SK-MEL-5 (cell line): Measurements from ENCODE around the gene TMEM97. TPM values are rescaled to one million over a fixed set of nuclear protein-coding genes. Genes with fewer than 3 reads are reported as not detected.

Experiments
- DNase-seq: peaks from one replicate; pipeline ENCODE4 v3.0.0-alpha.2; 2016; ENCODE audit warnings: low read depth, low spot score
- in situ Hi-C: cut with HindIII; loops from 2 replicates; pipeline ENCODE4 v1.10.0; 2016; ENCODE audit warnings: low sequenced_read_pairs, high pct_unique_total_duplicates, low pct_unique_long_range_greater_than_20kb
- total RNA-seq: library from RNA; depleted of rRNA; stranded (reverse); fragments of >200 nt; shearing (Covaris generic); gene quantifications from 2 replicates; pipeline ENCODE4 v1.2.3, GENCODE V29; 2014

TMEM97 gene
- total RNA-seq, 1 experiment from 2014 or later = 44.3 TPM

DNA sequence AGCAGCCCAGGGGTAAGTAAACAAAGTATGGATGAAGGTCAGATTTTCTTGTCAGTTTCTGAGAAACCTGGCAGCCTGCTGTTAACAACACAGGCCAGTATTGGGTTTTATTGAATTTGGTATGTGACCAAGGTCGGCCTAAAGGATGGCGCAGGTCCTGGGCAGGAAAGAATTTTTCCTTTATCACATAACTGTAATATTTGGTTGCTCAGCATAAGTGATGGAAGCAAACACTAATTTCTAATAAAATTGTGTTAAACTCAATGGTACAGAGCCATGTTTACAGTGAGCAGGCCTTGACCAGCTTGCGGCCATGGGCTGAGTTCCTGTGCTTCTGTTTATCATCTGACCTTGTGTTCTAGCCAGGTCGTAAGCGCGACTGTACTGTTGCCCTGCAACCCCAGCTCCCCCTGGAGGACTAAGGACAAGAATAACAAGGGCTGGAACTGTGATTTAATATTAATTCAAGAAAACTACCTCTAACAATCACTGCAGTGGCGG, 27.8 kb downstream of the TMEM97 start:
- DNase-seq = peak; percentile 55
- in situ Hi-C loops = no loop called here

DNA sequence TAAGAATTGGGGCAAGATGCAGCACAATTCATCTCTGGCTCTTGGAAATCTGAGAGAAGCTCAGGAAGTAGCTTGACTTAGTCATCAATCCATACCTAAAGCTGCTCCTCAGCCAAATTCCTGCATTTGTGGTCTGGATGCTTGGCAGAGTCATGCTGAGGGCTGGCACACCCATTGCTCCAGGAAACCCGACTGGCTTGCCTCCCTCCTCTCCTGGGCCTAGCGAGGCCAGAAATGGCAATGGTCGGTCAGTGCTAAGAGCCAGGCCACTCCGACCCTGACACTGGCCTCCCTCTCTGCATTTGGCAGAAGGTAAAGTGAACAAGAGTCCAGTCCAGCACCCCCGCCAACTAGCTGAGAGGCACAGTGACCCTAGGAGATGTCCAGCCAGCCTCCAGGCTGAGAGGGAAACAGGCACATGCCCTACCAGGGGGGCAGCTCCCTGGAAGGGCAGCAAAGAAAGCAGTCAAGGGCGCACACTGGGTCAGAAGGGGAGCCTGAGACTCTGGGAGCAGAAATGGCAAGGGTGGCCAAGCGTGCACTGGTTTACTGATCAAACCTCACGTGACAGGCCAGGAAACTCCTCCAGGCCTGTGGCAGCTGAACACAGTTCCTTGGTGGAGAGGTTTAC, 28.4 kb downstream of the TMEM97 start:
- no peak for DNase-seq
- in situ Hi-C loops = no loop called here

DNA sequence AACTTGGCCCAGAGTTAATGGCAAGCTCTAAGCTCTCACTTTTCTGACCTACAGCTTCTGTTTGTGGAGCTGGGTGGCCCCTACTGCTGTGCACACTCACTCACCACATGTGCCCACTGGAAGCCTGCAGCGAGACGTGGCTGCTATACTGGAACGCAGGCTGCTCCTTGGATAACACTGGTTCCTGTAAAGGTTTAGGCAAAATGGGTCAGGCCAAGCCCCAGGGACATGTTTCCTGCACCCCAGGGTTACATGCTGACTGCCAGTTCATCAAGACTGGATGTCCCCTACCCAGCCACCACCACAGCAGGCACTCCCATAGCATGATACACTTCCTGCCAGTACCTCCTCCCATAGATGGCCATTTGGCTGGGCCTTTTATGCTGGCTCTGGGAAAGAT, 30.0 kb downstream of the TMEM97 start:
- DNase-seq = no peak
- in situ Hi-C loops = no loop called here

DNA sequence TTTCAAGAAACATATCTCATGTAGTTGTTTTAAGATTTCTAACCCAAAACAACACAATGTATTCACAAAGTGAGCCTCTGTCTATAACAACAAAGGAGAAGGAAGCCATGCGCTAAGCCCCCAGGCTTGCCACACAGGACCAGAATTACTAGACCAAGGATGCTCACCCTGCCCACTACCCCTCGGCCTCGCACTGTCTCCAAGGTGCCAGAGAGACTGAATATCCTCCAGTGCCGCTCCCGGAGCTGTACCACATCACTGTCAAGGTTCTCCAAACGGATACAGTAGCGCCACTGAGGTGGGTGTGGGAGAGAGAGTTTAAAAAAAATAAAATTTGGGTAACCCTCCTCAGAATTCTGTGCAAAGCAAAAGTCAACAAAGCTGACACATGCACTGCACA, 31.3 kb downstream of the TMEM97 start:
- DNase-seq = no peak
- in situ Hi-C loops = no loop called here

DNA sequence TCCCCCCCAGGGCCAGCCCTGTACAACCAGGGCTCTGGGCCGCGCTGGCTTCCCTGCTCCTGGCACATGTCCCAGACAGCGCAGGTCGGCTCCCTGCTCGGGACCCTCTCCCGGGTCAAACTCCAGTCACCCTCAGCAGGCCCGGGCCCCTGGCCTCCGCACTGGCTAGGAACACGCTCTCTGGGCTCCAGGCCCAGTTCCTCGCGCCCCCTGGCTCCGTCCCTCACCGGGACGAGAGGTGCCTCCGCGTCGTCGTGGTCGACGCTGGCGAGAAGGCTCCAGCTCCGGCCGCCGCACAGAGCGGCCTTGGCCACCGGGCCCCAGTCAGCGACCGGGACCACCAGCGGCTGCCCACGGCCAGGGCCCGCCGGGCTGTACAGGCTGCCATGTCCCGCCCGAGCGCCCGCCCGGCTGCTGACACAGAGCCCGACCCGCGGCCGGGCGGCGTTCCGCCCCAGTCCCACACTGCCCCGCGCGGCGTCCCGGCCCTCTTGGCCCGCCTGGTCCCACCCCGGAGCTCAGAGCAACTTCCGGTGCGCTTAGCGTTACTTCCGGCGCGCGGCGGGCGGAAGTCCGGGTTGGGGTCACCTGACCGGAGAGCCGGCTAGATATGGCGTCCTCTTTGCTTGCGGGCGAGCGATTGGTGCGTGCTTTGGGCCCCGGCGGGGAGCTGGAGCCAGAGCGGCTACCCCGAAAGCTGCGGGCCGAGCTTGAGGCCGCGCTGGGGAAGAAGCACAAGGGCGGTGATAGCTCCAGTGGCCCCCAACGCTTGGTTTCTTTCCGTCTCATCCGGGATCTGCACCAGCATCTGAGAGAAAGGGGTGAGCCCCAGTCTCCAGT, 38.3 kb downstream of the TMEM97 start, which contains the start of gene POLDIP2:
Gene POLDIP2 (minus strand): TSS at position 467 of the 840 bp plus-strand sequence. CDS start 79 bp downstream, at position 388.
- in situ Hi-C loops = no loop called here
- DNase-seq = peak; percentile 95

DNA sequence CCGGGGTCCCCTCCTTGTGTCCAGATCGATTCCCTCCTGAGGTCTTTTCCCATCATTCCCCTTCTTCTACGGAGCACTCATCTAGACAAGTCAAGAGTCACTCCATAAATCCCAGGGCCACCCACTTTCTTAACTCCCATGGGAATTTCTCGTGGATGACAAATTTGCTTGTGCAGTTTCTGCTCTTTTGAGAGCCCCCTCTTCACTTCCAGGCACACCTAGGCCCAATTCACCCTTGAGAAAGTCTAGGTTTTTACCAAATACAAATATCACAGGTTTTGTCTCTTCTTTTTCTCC, 38.8 kb downstream of the TMEM97 start:
- in situ Hi-C loops = no loop called here
- DNase-seq = no peak

DNA sequence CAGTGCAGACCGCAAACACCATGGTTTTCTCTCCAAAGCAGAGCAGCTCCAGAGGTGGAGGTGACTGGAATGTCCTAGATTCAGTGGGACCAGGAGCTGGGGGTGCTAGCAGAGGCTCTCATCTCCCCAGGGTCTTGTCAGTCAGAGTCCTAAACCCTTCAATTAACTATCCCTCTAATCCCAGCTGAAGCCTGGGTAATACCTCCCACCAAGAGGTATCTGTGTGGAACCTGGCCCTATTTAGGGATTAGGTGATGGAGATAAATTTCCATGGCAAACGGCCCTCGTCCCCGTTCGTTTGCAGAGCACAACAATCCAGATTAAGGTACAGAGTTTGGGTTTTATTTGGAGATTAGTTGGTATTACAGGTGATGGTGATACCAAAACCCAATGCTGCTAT, 44.2 kb downstream of the TMEM97 start:
- no peak for DNase-seq
- in situ Hi-C loops = no loop called here

DNA sequence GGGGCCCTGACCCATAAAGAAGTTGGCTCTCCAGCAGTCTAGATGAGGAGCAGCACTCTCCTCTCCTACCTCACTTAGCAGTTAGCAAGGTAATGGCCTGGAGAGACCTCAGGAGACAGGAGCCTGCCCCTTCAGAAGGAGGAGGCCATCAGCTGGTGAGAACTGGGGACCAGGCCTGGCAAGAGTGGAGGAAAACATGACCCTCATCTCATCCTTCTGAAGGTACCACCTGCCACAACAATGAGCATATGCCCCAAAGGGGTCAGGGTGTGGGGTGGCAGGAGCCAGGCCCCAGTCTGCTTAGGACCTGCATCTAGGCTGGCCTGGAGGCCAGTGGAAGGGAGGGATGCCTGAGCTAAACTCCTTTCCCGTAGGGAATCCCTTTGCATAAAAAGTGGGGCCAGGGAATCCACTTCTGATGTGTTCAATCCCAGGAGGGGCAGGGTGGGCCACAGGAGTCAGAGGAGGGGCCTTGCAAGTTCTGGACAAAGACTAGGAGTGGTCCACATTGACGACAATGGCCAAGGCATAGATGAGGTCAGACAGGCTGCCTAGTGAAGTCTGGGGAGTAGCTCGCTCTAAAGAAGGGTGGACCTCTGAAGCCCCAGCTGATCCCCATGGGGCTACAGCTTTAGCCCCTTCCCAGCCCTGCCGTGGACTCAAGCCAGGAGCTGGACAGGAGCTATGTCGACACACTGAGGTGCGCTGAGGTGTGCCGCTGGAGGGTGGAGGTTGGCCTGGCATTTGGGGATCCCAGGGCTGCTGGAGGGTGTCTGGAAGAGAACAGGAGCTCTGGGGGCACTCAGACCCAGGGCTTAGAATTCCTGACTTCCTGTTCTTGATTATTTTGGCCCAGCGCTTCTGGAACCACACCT, 45.0 kb downstream of the TMEM97 start:
- no peak for DNase-seq
- in situ Hi-C loops = no loop called here

DNA sequence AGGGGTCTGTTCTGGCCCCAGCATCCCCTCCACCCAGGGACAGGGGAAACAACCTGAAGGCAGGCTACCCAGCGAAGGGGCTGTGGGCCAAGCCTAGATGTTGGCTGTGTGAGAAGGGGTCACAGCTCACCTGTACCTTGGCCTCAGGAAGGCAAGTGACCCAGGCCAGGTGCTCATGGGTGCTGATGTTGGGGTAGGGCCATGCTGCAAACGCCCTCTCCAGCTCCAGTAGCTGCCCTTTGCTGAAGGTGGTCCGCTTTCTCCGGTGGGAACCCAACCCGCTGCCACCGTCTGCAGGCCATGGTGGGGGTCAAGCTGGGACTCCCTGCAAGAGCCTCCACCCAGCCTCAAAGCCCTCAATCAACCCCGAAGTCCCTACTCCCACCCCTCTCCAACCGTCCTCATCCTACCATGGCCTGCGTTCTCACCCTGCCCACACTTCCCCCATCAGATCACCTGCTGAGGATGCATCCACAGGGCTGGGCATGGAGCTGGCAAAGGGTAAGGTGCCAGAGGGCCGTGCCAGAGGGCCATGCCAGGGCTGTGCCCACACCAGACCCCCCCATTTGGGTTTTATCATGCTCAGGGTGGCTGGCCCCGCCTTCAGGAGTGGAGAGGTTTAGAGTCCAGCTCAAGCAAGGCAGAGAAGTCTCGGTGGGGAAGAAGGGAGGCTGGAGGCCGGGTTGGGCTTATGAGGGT, 45.8 kb downstream of the TMEM97 start, which contains the start of gene SEBOX:
Gene SEBOX (minus strand): TSS at position 535 of the 699 bp plus-strand sequence. CDS start 48 bp downstream, at position 487.
- no peak for DNase-seq
- in situ Hi-C loops = no loop called here

DNA sequence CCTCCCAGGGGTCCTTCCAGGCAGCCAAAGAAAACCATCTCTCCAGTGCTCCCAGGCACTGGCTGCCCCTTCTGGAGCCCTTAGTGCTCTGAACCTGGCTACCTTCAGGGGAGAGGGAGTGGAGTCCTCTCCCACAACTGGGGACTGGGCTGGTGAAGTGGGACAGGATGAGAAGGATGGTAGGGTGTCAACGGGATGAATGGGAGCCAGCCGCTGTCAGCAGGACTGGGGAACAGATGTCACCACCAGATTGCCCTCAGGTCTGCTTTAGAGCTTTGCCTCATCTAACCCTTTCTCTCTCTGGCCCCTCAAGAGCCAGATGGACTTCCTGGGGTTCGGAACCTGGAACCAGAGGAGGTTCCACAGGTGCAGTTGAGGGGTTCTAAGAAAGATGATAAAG, 46.5 kb downstream of the TMEM97 start:
- in situ Hi-C loops = no loop called here
- no peak for DNase-seq

DNA sequence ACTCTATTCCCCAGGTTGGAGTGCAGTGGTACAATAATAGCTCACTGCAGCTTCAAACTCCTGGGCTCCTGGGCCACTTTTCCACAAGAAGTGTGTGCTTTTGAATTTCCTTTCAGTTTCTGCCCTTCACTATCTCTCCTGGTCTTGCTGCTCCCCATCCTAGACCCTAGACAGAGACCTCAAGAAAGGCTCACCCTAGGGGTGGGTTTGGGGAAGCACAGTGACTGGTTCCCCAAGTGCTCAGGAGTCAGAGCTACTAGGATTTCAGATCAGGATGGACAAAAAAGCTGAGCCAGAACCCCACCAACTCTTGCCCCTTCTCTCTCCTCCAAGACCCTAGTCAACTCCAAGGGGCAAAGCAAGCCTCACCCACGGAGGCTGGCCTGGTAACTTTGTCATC, 47.6 kb downstream of the TMEM97 start:
- peak; percentile 25 for DNase-seq

DNA sequence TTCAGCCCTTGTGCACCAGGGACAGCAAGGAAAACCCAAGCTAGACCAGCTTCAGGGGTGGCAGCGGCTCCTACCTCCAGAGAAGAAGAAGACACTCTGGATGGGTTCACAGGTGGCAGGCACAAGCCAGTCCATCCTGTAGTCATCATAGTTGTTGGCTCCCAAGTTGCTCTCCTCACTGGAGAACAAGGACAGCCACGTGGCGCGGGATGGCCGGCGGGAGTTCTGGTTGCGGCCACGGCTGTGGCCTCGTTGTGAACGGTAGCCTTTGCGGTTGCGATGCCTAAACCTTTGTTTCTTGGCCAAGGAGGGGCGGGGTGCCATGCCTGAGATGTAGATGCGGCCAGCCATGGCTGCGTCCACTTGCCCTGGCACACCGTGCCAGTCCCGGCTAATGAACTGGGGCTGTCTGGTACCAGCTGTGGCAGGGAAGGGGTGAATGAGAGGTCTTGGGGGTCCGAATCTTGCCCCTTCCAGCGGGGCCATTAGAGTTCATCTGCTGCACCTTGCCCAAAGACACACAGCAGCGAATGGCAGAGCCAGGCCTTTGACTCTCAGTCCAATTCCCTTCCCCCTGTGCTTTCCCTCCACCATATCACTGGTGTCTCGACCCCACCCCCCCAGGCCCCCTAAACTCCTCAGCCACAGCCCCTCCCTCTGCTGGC, 48.8 kb downstream of the TMEM97 start:
- in situ Hi-C loops = no loop called here
- DNase-seq = no peak

More for the DNA sequence above, 47.6 kb downstream of the TMEM97 start:
- in situ Hi-C loops = no loop called here

DNA sequence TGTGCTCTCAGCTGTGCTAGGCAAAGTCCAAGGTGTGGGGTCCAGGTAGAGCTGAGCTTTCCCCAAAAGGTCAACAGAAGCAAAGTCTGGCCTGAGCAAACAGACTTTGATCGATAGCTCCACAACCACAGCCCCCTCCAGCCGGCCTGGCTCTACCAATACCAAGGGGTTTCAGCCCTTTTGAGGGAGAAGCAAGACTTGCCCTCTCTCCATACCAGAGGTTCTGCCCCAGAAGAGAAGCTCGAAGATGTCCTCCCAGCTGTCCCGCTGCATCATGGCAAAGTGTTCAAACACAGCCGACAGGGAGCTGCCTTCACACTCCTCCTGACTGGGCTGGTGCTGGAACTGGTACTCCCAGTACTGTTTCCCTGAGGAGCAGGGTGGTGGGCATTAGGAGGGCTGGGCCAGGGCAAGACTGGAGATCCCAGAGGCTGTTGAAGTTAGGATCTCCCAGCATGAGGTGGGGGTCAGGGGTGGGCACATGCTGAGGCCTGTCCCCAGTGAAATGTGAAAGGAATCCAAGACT, 49.4 kb downstream of the TMEM97 start:
- in situ Hi-C loops = no loop called here
- DNase-seq = no peak

DNA sequence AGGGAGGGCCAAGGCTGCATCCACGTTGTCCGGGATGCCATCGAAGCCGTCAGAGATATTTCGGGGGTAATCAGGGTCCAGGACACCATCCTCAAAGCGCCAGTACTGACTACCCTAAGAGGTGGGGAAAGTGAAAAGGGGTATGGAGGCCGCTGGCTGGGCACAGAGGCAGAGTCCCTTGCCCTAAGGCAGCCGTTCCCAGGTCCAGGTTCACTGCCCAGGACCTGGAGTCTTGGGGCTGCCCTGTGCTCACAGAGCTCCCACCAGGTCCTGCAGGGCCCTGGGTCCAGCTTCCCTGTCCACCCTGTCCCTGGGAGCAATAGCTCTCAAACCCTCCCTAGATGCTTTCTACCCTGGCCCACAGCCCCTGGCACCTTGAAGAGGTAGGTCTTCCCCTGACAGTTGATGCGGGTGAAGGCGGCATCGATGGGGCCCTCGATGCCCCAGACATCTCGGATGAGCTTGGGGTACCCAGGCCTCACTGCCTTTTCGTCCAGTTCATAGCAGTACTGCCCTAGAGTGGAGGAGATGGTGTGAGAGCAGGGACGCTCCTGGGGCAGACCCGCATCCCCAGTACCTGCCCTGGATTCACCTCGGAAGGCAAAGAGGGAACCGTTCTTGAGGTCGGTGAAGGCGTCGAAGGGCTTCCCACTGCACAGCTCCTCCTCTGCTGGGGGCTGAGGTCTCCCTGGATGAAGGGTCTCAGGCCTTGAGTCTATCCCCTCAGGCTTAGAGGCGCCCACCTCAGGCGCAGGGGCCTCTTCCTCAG, 50.1 kb downstream of the TMEM97 start:
- DNase-seq = no peak
- in situ Hi-C loops = no loop called here

DNA sequence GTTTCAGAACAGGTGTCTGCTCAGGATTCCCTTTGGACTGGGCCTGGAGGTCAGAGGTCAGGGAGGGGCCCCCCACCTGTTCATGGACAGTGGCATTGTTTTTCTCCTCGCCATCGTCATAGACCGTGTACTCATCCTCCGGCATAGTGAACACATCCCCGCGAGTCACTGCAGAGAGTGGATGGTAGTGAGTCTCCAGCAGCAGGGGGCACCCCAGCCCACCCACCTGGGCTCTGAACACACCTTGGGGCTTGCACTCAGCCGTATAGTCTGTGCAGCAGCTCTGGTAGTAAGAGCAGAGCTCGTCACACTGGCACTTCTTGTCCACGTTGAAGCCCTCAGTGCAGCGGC, 50.7 kb downstream of the TMEM97 start:
- DNase-seq = no peak
- in situ Hi-C loops = no loop called here

DNA sequence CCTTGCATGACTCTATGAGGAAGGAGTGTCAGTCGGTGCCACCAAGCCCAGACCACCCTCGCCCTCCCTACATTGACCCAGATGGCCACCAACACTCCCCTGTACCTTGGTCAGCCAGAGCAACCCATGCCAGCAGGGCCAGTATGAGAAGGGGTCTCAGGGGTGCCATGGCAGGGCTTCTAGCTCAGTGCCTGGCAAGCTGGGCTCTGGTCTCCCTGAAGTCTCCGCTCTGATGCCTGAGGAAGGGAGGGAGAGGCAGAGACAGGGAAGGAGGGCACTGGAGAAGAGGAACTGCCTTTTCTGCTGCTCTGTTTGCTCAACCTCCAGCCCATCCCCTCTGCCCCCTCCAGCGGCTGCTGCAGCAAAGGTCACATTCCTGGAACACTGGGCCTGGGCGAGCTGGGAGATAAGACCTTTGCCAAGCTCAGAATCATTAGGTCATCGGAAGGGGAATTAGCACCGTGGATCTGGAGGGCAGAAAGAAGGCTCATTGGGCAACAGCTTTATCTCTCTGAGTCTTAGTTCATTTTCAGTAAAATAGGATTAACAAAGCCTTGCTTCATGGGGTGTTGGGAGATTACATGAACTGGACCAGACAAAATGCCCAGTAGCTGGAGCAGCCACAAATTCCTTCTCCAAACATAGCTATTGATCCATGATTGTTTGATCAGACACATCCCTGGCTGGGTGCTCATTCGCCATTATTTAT, 51.2 kb downstream of the TMEM97 start, which contains the start of gene VTN:
Gene VTN (minus strand): TSS at position 273 of the 709 bp plus-strand sequence. CDS start 104 bp downstream, at position 169.
- DNase-seq = peak; percentile 50
- in situ Hi-C loops = no loop called here
